ENCODE results near the gene STIP1. TPM values are rescaled to one million over a fixed set of nuclear protein-coding genes. Genes with fewer than 3 reads are reported as not detected.

Gene STIP1
- total RNA-seq, 2 donors from 2014 or later: 35.8 to 63.6 TPM

- Histone ChIP-seq H3K27ac (no peak overlapping the region), H3K36me3 (replicated peaks in 1 of 2; ENCODE audit: insufficient read depth in 1 of 2, low read depth in 2 of 2) (no peaks in the 10 kb centered on the region), H3K9me3 (no peaks in the 10 kb centered on the region), H3K4me3 (no peak overlapping the region), H3K27me3 (no peaks in the 10 kb centered on the region), H3K4me1 (peaks cover 40% of the 10 kb centered on the region)
- WGBS, 2 donors: 87 to 100% methylated on average over 1 to 12 of the region's 14 CpGs
- TF ChIP-seq CTCF (IDR thresholded peaks at IDR 0.05): no peak
- TF ChIP-seq POLR2A (IDR thresholded peaks at IDR 0.05): no peak
- ATAC-seq (no peak), DNase-seq (no peak)
- intact Hi-C loops (cut with DNase I): no loop called here
These were observed 34.8 kb downstream of the STIP1 start for GRCh38 chr11:64220798-64221197.

GRCh38 chr11:64222651-64223000 lies 36.7 kb downstream of the STIP1 start:
- Histone ChIP-seq H3K27me3 (no peaks in the 10 kb centered on the region), H3K27ac (peak overlapping the region in 2 of 4 donors; percentile 12 to 63), H3K4me3 (no peak overlapping the region), H3K4me1 (peaks cover 51% of the 10 kb centered on the region), H3K36me3 (replicated peaks in 1 of 2; ENCODE audit: insufficient read depth in 1 of 2, low read depth in 2 of 2) (no peaks in the 10 kb centered on the region), H3K9me3 (no peaks in the 10 kb centered on the region)
- intact Hi-C loops (cut with DNase I): no loop called here
- WGBS, 2 donors: 55 to 57% methylated on average over 9 of the region's 9 CpGs
- DNase-seq: no peak
- TF ChIP-seq CTCF (IDR thresholded peaks at IDR 0.05) (no peak), POLR2A (IDR thresholded peaks at IDR 0.05) (no peak)
- ATAC-seq: no peak

GRCh38 chr11:64223001-64223651 lies 37.2 kb downstream of the STIP1 start:
- Histone ChIP-seq H3K4me3 (no peak overlapping the region), H3K27ac (peak overlapping the region in 3 of 4 donors; percentile 0 to 63 (median 12)), H3K9me3 (no peaks in the 10 kb centered on the region), H3K36me3 (replicated peaks in 1 of 2; ENCODE audit: insufficient read depth in 1 of 2, low read depth in 2 of 2) (no peaks in the 10 kb centered on the region), H3K27me3 (no peaks in the 10 kb centered on the region), H3K4me1 (peaks cover 55% of the 10 kb centered on the region)
- 65 to 80% methylated on average over 10 to 24 of the region's 24 CpGs for WGBS, 2 donors
- ATAC-seq (no peak), DNase-seq (peak in 2 of 4 donors; percentile 5 to 16)
- no peak for TF ChIP-seq POLR2A (IDR thresholded peaks at IDR 0.05)
- no peak for TF ChIP-seq CTCF (IDR thresholded peaks at IDR 0.05)
- intact Hi-C loops (cut with DNase I): no loop called here

- Histone ChIP-seq H3K27me3 (no peaks in the 10 kb centered on the region), H3K9me3 (no peaks in the 10 kb centered on the region), H3K4me3 (no peak overlapping the region), H3K4me1 (peaks cover 55% of the 10 kb centered on the region), H3K27ac (no peak overlapping the region), H3K36me3 (replicated peaks in 1 of 2; ENCODE audit: insufficient read depth in 1 of 2, low read depth in 2 of 2) (no peaks in the 10 kb centered on the region)
- peak in 1 of 4 donors; percentile 2 for DNase-seq
- ATAC-seq: no peak
- TF ChIP-seq CTCF (IDR thresholded peaks at IDR 0.05) (no peak), POLR2A (IDR thresholded peaks at IDR 0.05) (no peak)
- WGBS, 2 donors: 86 to 96% methylated on average over 7 to 17 of the region's 17 CpGs
- intact Hi-C loops (cut with DNase I): no loop called here
These were observed 38.4 kb downstream of the STIP1 start for GRCh38 chr11:64224151-64224890.
